Right lung (tissue), 5 donors: ENCODE measurements around the gene AHCTF1. TPM values are rescaled to one million over a fixed set of nuclear protein-coding genes. Genes with fewer than 3 reads are reported as not detected.
"Not testable (repeated sequence)": the region's sequence is repeated elsewhere in the genome, so short reads cannot be mapped to it uniquely, and the experiment has no call there.

Source experiments
- DNase-seq, 2 donors: peaks; one replicate each; pipeline ENCODE4 v3.0.0-alpha.2; 2013
- polyA plus RNA-seq, 5 donors: library from polyadenylated mRNA; unstranded; fragments of 120-200 nt; gene quantifications; one replicate each; pipeline versions ENCODE4 v1.2.1 to v1.2.3, GENCODE V29; 2013; ENCODE audit warnings: inconsistent platforms in 1 of 5, low replicate concordance in 1 of 5; ENCODE audit not compliant: insufficient read length in 5 of 5, insufficient read depth in 1 of 5

Gene AHCTF1
- polyA plus RNA-seq, 5 donors, result 38.9 to 54.3 (median 49.5) TPM

GRCh38 chr1:246923900-246924299 is 7.8 kb downstream of the AHCTF1 start:
- no peak for DNase-seq

GRCh38 chr1:246923482-246923881 is 8.3 kb downstream of the AHCTF1 start:
- no peak for DNase-seq

GRCh38 chr1:246921481-246921880 is 10.3 kb downstream of the AHCTF1 start:
- DNase-seq, result no peak

GRCh38 chr1:246919902-246920301 is 11.8 kb downstream of the AHCTF1 start:
- no peak for DNase-seq

- not testable (repeated sequence) for DNase-seq
Measured at GRCh38 chr1:246916026-246916923, 15.5 kb downstream of the AHCTF1 start.

GRCh38 chr1:246907472-246907871 is 24.3 kb downstream of the AHCTF1 start:
- peak; percentile 51 to 55 for DNase-seq

GRCh38 chr1:246906833-246907232 is 24.9 kb downstream of the AHCTF1 start:
- no peak for DNase-seq

- no peak for DNase-seq
Measured at GRCh38 chr1:246901874-246902273, 29.9 kb downstream of the AHCTF1 start.

- DNase-seq, result no peak
Measured at GRCh38 chr1:246897302-246897701, 34.4 kb downstream of the AHCTF1 start.

GRCh38 chr1:246893191-246893939 is 38.4 kb downstream of the AHCTF1 start:
- DNase-seq, result no peak

- DNase-seq, result no peak
Measured at GRCh38 chr1:246891105-246891504, 40.6 kb downstream of the AHCTF1 start.

- DNase-seq, result no peak
Measured at GRCh38 chr1:246888522-246888921, 43.2 kb downstream of the AHCTF1 start.

GRCh38 chr1:246885389-246885788 is 46.4 kb downstream of the AHCTF1 start:
- not testable (repeated sequence) for DNase-seq

- DNase-seq, result peak in 1 of 2 donors; percentile 7
Measured at GRCh38 chr1:246878551-246878950, 53.2 kb downstream of the AHCTF1 start.

- DNase-seq, result no peak
Measured at GRCh38 chr1:246876431-246876830, 55.3 kb downstream of the AHCTF1 start.

- no peak for DNase-seq
Measured at GRCh38 chr1:246875041-246876026, 56.4 kb downstream of the AHCTF1 start.

GRCh38 chr1:246865921-246866320 is 65.8 kb downstream of the AHCTF1 start:
- no peak for DNase-seq

- not testable (repeated sequence) for DNase-seq
Measured at GRCh38 chr1:246863791-246864190, 68.0 kb downstream of the AHCTF1 start.

- no peak for DNase-seq
Measured at GRCh38 chr1:246860401-246860800, 71.3 kb downstream of the AHCTF1 start.

GRCh38 chr1:246856371-246856770 is 75.4 kb downstream of the AHCTF1 start:
- DNase-seq, result no peak

GRCh38 chr1:246850640-246851039 is 81.1 kb downstream of the AHCTF1 start:
- DNase-seq, result not testable (repeated sequence)

GRCh38 chr1:246843876-246844275 is 87.9 kb downstream of the AHCTF1 start:
- DNase-seq, result no peak
